GM18861 (cell line): ENCODE data around the gene COL8A2.

ENCODE experiments used
- ATAC-seq: cut with Tn5 transposase; IDR thresholded peaks from one replicate; pipeline ENCODE4 v1.9.1; 2021; ENCODE audit not compliant: unreplicated experiment

Gene COL8A2

GRCh38 chr1:36115200-36115669 lies 9.8 kb downstream of the COL8A2 start:
- ATAC-seq = no peak

GRCh38 chr1:36114371-36114770 lies 10.7 kb downstream of the COL8A2 start:
- no peak for ATAC-seq

DNA sequence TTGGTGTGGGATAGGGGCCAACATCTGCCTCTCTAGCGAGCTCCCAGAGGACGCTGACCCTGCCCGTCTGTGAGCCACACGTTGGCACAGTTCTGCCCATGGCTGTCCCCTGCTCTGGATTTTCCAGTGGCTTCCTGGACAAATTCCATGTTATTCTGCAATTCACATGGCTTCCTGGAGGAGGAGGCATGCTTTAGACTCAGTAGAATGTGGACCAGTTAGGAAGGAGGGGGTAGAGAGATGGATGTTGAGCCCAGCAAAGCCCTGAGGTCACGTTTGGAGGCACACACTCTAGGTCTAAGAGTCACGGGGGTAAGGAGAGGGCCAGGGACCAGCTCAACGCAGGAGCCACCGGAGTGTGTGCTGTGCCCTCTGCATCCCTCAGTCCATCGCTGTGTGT lies 12.2 kb downstream of the COL8A2 start:
- ATAC-seq = no peak

GRCh38 chr1:36111151-36111550 lies 13.9 kb downstream of the COL8A2 start:
- no peak for ATAC-seq

GRCh38 chr1:36109041-36109679 lies 15.9 kb downstream of the COL8A2 start:
- no peak for ATAC-seq

DNA sequence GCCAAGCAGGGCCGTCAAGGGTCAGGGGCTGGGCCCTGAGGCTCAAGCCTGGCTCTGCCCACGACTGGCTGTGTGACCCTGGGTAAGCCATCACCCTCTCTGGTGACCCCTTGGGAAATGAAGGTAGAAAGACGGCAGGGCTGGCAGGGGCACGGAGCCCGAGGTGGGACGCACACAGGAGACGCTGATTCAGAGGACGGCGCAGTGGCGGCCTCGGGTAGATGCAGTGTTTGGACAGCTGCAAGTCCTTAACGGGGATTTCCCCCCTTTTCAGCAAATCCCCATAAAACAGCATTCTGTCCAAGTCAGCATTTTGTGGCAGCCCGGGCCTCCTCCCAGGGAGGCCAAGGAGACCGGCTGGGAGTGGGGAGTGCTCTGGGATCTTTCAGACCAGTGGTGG lies 16.7 kb downstream of the COL8A2 start:
- ATAC-seq = no peak

GRCh38 chr1:36107394-36107793 lies 17.6 kb downstream of the COL8A2 start:
- no peak for ATAC-seq

- ATAC-seq = no peak
These were observed 18.8 kb downstream of the COL8A2 start for GRCh38 chr1:36106269-36106668.

GRCh38 chr1:36101546-36101945 lies 23.5 kb downstream of the COL8A2 start:
- no peak for ATAC-seq

DNA sequence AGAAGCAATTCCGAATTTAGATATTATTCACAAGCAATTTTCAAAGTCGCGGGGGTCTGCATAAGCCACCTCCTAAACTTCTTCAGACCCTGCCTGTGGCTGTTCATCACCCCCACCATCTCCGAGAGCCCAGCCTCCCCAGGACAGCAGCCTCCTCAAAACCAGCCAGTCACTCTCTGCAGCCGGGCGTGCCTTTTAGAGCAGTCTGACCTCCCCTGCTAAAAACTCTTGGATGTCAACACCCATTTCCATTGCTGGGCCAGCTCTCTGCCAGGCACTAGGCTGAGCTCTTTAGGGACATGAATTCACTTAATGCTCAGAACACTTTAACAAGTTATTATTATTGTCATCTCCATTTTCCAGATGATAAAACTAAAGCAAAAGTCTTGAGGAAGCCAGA lies 24.6 kb downstream of the COL8A2 start:
- ATAC-seq = no peak

DNA sequence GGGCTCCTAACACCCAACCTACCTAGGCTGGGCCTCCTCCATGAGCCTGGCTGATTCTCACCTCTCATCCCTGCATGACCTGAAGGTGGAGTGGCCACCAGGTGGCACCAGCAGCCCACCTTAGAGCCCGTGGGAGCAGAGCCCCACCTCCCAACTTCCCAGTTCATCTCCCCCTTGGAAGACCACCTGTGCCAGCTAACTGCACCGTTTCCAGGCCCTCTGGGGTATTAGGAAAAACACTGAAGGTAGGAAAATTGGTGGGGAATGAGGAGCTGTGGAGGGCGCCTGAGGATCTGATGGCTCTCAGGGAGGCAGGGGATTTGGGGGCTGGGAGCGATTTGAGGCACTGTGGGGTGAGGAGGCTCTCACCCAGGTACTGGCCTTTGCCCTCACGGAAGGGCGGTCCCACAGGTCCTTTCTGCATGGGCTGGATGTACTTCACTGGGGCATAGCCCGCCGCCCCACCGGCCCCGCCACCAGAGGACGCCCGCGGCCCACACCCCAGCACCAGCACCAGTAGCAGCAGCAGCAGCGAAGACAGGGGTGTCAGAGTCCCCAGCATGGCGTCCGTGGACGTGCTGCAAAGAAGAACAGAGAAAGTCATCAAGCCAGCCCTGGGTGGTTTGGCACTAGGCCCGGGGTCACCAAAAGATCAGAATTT lies 25.2 kb downstream of the COL8A2 start:
- no peak for ATAC-seq

DNA sequence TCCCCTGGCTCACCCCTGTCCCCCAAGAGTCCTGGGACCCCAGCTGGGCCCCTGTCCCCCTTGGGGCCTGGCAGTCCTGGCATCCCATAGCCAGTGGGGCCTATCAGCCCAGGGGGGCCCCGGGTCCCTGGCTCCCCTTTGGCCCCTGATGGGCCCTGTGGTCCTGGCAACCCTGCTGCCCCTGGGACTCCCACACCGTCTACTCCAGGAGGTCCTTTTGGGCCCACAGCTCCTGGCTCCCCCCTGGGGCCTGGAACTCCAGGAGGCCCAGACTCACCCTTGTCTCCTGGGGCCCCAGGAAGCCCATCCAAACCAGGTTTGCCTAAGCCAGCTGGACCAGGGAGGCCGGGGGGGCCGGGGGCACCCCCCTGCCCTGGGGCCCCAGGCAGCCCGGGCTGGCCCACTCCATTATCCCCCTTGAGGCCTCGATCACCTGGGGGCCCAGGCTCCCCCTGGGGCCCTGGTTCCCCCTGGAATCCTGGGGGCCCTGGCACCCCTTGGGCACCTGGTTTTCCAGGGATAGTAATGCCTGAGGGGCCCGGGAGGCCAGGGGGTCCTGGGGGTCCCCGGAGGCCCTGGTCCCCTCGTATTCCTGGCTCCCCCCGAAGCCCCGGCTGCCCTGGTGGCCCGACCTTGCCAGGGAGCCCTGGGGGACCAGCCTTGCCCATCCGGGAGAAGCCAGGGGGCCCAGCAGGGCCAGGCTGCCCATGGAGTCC lies 26.2 kb downstream of the COL8A2 start:
- ATAC-seq = no peak

DNA sequence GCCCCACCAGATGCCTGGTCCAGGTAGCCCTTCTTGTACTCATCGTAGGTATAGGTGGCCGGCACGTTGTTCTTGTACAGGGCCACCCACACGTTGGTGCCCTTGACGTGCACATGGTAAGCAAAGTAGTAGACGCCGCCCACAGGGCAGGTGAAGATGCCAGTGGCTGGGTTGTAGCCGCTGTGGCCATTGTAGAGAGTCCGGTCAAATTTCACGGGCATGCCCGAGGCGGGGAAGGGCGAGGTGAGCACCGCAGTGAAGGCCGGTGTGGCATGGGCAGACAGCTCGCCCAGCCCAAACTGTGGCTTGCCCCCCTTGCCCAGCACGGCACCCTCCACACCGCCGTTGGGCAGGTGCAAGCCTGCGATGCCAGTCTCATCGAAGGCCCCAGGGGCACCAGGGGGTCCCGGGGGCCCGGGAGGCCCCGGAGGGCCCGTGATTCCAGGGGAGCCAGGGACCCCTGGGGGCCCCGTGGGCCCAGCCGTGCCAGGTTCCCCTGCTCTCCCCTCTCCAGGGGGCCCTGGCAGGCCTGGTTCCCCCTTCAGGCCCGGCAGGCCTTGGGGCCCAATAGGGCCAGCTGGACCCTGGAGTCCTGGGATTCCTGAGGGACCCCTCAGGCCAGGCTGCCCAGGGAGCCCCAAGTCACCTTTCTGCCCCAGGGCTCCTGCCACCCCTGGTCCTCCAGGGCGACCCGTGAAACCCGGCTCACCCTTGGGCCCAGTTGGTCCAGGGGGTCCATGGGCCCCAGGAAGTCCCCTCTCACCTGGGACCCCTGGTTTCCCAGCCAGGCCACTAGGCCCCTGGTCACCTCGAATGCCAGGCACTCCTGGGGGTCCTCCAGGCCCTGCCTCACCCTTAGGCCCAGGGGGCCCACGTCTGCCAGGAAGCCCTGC lies 27.1 kb downstream of the COL8A2 start:
- ATAC-seq = no peak

DNA sequence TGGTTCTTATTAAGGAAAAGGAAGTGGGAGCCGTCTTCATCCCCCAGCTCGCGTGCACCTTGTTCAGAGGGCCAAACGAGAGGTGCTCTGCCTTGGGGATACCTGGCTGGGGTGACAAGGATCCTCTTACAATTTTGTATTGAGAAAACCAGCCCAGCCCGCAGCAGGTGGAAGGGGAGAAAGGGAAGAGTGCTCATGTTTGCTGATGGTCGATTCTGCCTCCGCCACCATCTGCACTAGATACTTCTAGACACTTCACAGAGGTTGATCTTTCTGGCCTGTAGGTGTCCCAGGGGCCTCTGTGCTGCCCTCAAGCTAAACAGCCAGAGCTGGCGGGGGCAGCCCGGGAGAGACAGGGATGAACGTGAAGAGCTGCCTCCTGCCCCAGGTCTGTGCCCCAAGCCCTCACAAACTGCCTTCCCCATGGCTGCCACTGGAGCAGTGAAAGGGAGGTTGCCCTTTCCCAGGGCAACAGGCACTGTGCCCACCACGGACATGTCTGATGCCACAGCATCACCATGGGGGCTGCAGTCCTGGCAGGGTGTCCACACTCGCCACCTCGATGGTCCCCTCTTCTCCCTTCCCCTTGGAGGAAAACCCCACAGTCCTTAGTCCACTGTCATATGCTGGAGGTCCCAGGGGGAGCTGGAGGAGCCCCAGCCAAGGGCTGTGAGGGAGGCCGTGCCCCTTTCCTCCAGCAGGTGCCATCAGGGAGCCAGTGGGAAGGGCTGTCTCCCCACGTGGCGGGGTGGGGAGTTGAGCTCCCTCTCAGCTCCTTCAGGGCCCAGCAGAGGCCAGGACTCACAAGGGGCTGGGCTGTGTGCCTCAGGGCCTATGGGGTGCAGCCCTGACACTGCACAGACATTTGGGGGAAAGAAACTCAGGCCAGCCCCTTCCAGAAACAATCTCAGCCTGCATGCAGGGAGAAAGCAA lies 28.3 kb downstream of the COL8A2 start:
- ATAC-seq = no peak

DNA sequence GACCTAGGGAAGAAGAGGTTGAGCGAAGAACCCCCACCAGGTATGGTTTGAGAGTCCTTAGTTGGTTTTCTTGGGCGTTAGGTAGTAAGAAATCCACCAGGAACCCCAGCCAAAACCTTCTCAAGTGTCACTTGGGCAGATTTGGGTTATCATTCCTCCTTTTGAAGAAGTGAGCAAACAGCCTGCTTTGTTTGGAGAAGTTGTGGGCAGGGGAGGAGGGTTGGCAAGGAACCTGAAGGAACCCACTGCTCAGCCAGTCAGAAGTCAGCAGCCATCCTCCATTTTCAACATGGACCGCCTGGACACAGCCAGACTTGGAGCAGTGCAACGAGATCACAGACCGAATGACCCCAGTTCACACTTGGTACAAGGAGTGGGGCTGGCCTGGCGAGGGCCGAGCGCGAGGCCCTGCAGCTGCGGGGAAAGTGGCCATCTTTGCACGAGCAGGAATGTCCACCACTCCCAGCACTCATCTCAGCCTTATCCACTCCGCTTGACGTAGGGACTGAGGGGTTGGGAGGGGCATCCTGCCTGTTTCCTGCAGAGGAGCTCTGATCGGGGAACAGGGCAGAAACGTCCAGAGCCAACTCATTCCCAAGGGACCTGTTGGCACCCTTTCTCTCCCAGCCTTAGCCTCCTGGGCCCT lies 29.1 kb downstream of the COL8A2 start:
- ATAC-seq = no peak

DNA sequence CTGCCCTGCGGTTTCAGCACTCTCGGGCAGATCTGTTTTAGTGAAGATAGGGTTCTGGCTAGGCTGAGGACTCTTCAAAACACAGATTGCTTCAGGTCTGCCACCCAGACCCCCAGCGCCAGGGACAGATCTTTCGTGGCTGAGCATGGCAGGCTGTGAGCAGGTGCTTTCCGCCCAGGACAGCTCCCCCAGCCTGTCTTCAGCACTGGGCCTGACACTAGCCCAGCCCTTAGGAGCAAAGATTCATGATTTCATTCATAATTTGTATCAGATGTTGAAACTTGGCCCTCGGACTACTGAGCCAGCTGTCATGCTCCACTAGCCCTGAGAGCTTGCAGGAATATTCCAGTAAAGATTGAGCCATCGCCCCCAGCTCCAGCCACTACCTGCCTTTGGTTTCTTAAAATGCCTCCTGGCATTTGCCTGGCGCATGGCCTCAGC lies 30.4 kb downstream of the COL8A2 start:
- no peak for ATAC-seq

DNA sequence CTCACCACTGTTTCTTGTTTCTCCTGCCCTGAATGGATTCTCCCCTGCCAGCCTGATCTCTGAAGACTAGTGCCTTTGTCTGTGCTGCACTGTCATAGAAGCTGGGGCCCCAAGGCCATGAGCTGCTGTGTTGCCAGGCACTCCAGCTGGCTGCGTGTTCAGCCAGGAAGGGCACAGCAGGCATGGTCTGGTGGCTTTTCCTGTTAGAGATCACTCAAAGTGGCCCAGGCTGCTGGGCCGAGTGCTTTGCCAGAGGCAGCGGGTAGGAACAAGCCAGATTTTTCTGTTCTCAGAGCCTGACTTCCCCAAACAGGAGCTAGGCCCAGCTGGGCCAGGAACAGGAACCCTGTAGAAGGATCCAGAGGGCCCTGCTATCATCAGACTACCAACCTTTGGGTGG lies 31.1 kb downstream of the COL8A2 start:
- no peak for ATAC-seq

GRCh38 chr1:36093226-36093625 lies 31.8 kb downstream of the COL8A2 start:
- no peak for ATAC-seq

DNA sequence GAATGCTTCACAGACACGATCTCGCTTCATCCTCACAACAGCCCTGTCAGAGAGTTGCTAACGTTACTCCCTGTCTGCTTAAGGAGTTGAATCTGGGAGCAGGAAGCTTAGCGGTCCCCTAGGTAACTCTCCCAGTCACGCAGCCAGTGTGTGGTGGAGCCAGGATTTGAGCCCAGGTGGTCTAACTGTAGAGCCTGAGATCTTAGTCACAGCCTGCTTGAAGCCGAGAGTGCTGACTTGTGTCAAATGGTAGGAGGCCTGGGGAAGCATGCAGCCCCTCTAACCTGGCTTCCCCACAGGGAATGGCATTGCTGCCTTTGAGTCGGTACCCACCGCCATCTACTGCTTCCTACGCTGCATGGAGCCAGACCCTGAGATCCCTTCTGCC lies 32.2 kb downstream of the COL8A2 start:
- ATAC-seq = no peak
